SK-N-SH (cell line): ENCODE measurements around the gene TRIP10. TPM values are rescaled to one million over a fixed set of nuclear protein-coding genes. Genes with fewer than 3 reads are reported as not detected.
A peak's percentile ranks its signal among the peaks of the same experiment; 100 is the strongest.

Source experiments
- CTCF ChIA-PET: fragments of 300-600, 350-600 bp; formaldehyde crosslinking; extraction: SDS; loops from one replicate; lab custom pipeline; 2021; lab: Yijun Ruan, JAX
- POLR2A ChIA-PET: fragments of 350-600 bp; sonication (Branson Sonifier 250); formaldehyde crosslinking; extraction: SDS; loops from one replicate; lab custom pipeline; 2020; ENCODE audit warnings: antibody characterized with exemption, inconsistent platforms; lab: Yijun Ruan, JAX
- DNase-seq: peaks from one replicate; pipeline ENCODE4 v3.0.0; 2012
- H2AFZ ChIP-seq: fragments of 200-600 bp; sonication (generic); 2 replicates; pipeline ENCODE4 v1.8.1; 2016; ENCODE audit warnings: antibody characterized with exemption, mild to moderate bottlenecking, low read depth
- H3F3A ChIP-seq: fragments of 200-600 bp; sonication (generic); replicated peaks from 2 replicates; pipeline ENCODE3; 2016; ENCODE audit warnings: antibody characterized with exemption, mild to moderate bottlenecking; ENCODE audit not compliant: insufficient read depth
- H3K27ac ChIP-seq, 2 experiments: fragments of 200-500 bp in 1 of 2; fragments of 200-600 bp in 1 of 2; sonication (Bioruptor generic) in 1 of 2; sonication (generic), shearing (Covaris generic) in 1 of 2; 2 replicates each; pipeline versions ENCODE4 v1.5.1 to v1.6.1; 2014 to 2016; ENCODE audit warnings: low read depth in 2 of 2, inconsistent platforms in 1 of 2, low read length in 1 of 2, mild to moderate bottlenecking in 1 of 2, mixed read lengths in 1 of 2
- H3K27me3 ChIP-seq: fragments of 200-600 bp; sonication (generic), shearing (Covaris generic); 2 replicates; pipeline ENCODE4 v1.6.1; 2016; ENCODE audit warnings: mixed run types; ENCODE audit not compliant: insufficient read depth
- H3K36me3 ChIP-seq, 2 experiments: fragments of 200-500 bp in 1 of 2; fragments of 200-600 bp in 1 of 2; sonication (Bioruptor generic) in 1 of 2; sonication (generic) in 1 of 2; replicated peaks in 1 of 2; 2 replicates each; pipeline versions ENCODE3 to v1.5.1; 2014 to 2016; ENCODE audit warnings: low read length in 1 of 2, mild to moderate bottlenecking in 1 of 2; ENCODE audit not compliant: insufficient read depth in 2 of 2, control insufficient read depth in 1 of 2
- H3K4me1 ChIP-seq, 2 experiments: fragments of 200-500 bp in 1 of 2; fragments of 200-600 bp in 1 of 2; sonication (Bioruptor generic) in 1 of 2; sonication (generic), shearing (Covaris generic) in 1 of 2; 2 replicates each; pipeline versions ENCODE4 v1.5.1 to v1.6.1; 2014 to 2016; ENCODE audit warnings: low read depth in 1 of 2, low read length in 1 of 2, mixed run types in 1 of 2; ENCODE audit not compliant: insufficient read depth in 2 of 2, control insufficient read depth in 1 of 2
- H3K4me2 ChIP-seq: fragments of 200-600 bp; sonication (generic), shearing (Covaris generic); 2 replicates; pipeline ENCODE4 v1.6.1; 2017; ENCODE audit warnings: mixed run types
- H3K4me3 ChIP-seq, 2 experiments: fragments of 200-500 bp in 1 of 2; fragments of 200-600 bp in 1 of 2; sonication (Bioruptor generic) in 1 of 2; sonication (generic), shearing (Covaris generic) in 1 of 2; 2 replicates each; pipeline versions ENCODE4 v1.5.1 to v1.8.1; 2014 to 2016; ENCODE audit warnings: low read depth in 2 of 2, inconsistent platforms in 1 of 2, low read length in 1 of 2, mild to moderate bottlenecking in 1 of 2, mixed read lengths in 1 of 2, moderate library complexity in 1 of 2
- H3K79me2 ChIP-seq: fragments of 200-600 bp; sonication (generic); 2 replicates; pipeline ENCODE4 v1.8.1; 2017; ENCODE audit warnings: mild to moderate bottlenecking; ENCODE audit not compliant: insufficient read depth
- H3K9ac ChIP-seq: fragments of 200-600 bp; sonication (generic); 2 replicates; pipeline ENCODE4 v1.6.1; 2017; ENCODE audit warnings: mixed run types
- H3K9me2 ChIP-seq: fragments of 200-600 bp; sonication (generic); 2 replicates; pipeline ENCODE4 v1.6.1; 2017; ENCODE audit warnings: mixed run types
- H3K9me3 ChIP-seq: fragments of 200-600 bp; sonication (generic); 2 replicates; pipeline ENCODE4 v1.6.1; 2017; ENCODE audit warnings: mixed run types, mild to moderate bottlenecking, moderate library complexity
- H4K20me1 ChIP-seq: fragments of 200-600 bp; sonication (generic); 2 replicates; pipeline ENCODE4 v1.6.1; 2017; ENCODE audit warnings: mild to moderate bottlenecking, mixed run types; ENCODE audit not compliant: insufficient read depth
- CHD2 ChIP-seq: fragments of 150-350 bp; IDR thresholded peaks from 2 replicates; pipeline ENCODE4 v1.6.1; 2018; ENCODE audit warnings: low read length; ENCODE audit not compliant: partially characterized antibody
- ELF1 ChIP-seq: IDR thresholded peaks from 2 replicates; pipeline ENCODE4 v1.4.0; 2012
- EP300 ChIP-seq, 2 experiments: IDR thresholded peaks; 2 replicates each; pipeline versions ENCODE4 v1.4.0 to v1.6.1; 2012; ENCODE audit warnings: borderline replicate concordance in 1 of 2, low read depth in 1 of 2, low read length in 1 of 2
- FOSL2 ChIP-seq: IDR thresholded peaks from 2 replicates; pipeline ENCODE4 v1.4.0; 2012; ENCODE audit warnings: low read depth, mild to moderate bottlenecking, moderate library complexity, borderline replicate concordance
- FOXJ3 ChIP-seq: sonication (generic); formaldehyde crosslinking; IDR thresholded peaks from 2 replicates; pipeline ENCODE4 v1.5.1; 2020; ENCODE audit warnings: mild to moderate bottlenecking, missing genetic modification reagents
- FOXM1 ChIP-seq: IDR thresholded peaks from 2 replicates; pipeline ENCODE4 v1.4.0; 2012; ENCODE audit warnings: low read depth, mild to moderate bottlenecking
- GABPA ChIP-seq: IDR thresholded peaks from 2 replicates; pipeline ENCODE4 v1.4.0; 2012; ENCODE audit warnings: low read depth, mild to moderate bottlenecking
- JUND ChIP-seq: IDR thresholded peaks from 2 replicates; pipeline ENCODE4 v1.4.0; 2012
- MEF2A ChIP-seq: IDR thresholded peaks from 2 replicates; pipeline ENCODE4 v1.4.0; 2012; ENCODE audit warnings: low read depth, borderline replicate concordance
- NFIC ChIP-seq: IDR thresholded peaks from 2 replicates; pipeline ENCODE4 v1.4.0; 2012; ENCODE audit warnings: borderline replicate concordance
- NRF1 ChIP-seq: IDR thresholded peaks from 2 replicates; pipeline ENCODE4 v1.6.1; 2012; ENCODE audit warnings: low read depth, mild to moderate bottlenecking, low read length
- POLR2AphosphoS5 ChIP-seq: IDR thresholded peaks from 2 replicates; pipeline ENCODE4 v1.6.1; 2012; ENCODE audit warnings: low read depth, low read length
- RAD21 ChIP-seq: IDR thresholded peaks from 2 replicates; pipeline ENCODE4 v1.6.1; 2012; ENCODE audit warnings: mild to moderate bottlenecking, low read length
- RCOR1 ChIP-seq: fragments of 150-350 bp; IDR thresholded peaks from 2 replicates; pipeline ENCODE4 v1.6.1; 2017; ENCODE audit warnings: antibody characterized with exemption, low read length
- RFX5 ChIP-seq: IDR thresholded peaks from 2 replicates; pipeline ENCODE4 v1.6.1; 2012; ENCODE audit warnings: mild to moderate bottlenecking, improper control_type of control experiment, low read length
- RXRA ChIP-seq: IDR thresholded peaks from 2 replicates; pipeline ENCODE4 v1.4.0; 2012; ENCODE audit warnings: low read depth, mild to moderate bottlenecking, borderline replicate concordance
- SIN3A ChIP-seq: IDR thresholded peaks from 2 replicates; pipeline ENCODE4 v1.6.1; 2012; ENCODE audit warnings: low read depth, mild to moderate bottlenecking, low read length, moderate library complexity, borderline replicate concordance
- SMC3 ChIP-seq: IDR thresholded peaks from 2 replicates; pipeline ENCODE4 v1.6.1; 2012; ENCODE audit warnings: low read depth, low read length, improper control_type of control experiment
- TCF12 ChIP-seq: IDR thresholded peaks from 2 replicates; pipeline ENCODE4 v1.4.0; 2012
- TEAD4 ChIP-seq: IDR thresholded peaks from 2 replicates; pipeline ENCODE4 v1.4.0; 2012; ENCODE audit warnings: mild to moderate bottlenecking, borderline replicate concordance; ENCODE audit not compliant: insufficient read depth
- YY1 ChIP-seq: IDR thresholded peaks from 2 replicates; pipeline ENCODE4 v1.4.0; 2012; ENCODE audit warnings: low read depth, mild to moderate bottlenecking
- WGBS: methylation state at CpG from one replicate; pipeline ENCODE4 v1.1.6; 2017; ENCODE audit warnings: low lambda C conversion rate; 5-methylcytosine and 5-hydroxymethylcytosine counted together
- polyA plus RNA-seq, 3 experiments: library from polyadenylated mRNA; depleted of rRNA; stranded (reverse); fragments of >200 nt; gene quantifications; 2 replicates each; pipeline ENCODE4 v1.2.3, GENCODE V29; 2012
- TF ChIP-seq, protein P1 (sequence below): IDR thresholded peaks from 2 replicates; pipeline ENCODE4 v1.4.0; 2012; ENCODE audit warnings: low read depth, borderline replicate concordance
- TF ChIP-seq, protein P2 (sequence below): fragments of 200-600 bp; sonication (generic); IDR thresholded peaks from 2 replicates; pipeline ENCODE4 v1.6.1; 2017; ENCODE audit warnings: antibody characterized with exemption, mild to moderate bottlenecking, moderate library complexity
- TF ChIP-seq, protein P3 (sequence below): IDR thresholded peaks from 2 replicates; pipeline ENCODE4 v1.4.0; 2012; ENCODE audit warnings: low read depth, borderline replicate concordance
- TF ChIP-seq, protein P4 (sequence below): IDR thresholded peaks from 2 replicates; pipeline ENCODE4; 2012
- TF ChIP-seq, protein P5 (sequence below): IDR thresholded peaks from 2 replicates; pipeline ENCODE4 v1.6.1; 2012; ENCODE audit warnings: mild to moderate bottlenecking, low read depth, low read length, moderate library complexity

Gene TRIP10
- polyA plus RNA-seq, 1 of the 3 experiments (the other 2 are of a cell fraction): 42.9 TPM

DNA sequence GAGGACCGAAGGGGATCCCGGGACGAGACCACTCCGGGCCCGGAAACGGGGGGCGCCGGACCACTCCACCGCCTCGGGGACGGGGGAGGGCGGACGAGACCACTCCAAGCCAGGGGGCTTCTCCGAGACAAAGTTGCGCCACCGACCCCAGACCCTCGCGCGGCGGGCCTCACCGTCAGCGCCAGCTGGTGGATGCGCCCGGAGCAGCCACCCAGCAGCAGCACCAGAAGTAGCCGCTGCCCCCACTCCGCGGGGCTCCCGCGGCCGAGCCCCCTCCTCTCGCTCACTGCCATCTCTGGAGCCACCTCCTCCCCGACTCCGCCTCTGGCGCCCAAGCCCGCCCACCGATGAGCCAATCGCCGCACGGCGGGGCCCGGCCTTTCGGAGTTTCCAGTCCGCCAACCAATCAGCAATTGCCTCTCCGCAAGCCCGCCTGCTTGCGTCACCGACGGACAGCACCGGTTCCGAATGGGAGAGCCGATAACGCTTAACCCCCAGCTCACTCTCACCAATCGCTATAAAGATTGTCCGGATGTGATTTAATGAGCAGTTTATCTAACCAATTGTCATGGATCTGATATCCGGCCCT is 2.1 kb upstream of the TRIP10 start, which contains the start of gene GPR108:
TSS of gene GPR108 (minus strand) at position 297 of the 589 bp plus-strand sequence. CDS start at position 293, 4 bp downstream.
- peak within 1 kb of the TSS; percentile 97 for H2AFZ ChIP-seq
- CTCF ChIA-PET: interaction anchor here (0.7 to 2.0 kb wide), 3 partner anchors 126 to 680 kb away, joined by 3 to 24 read pairs (median 3); no protein-coding TSS in a partner anchor
- H4K20me1 ChIP-seq: no peaks in the 10 kb centered on the region
- peaks cover 38% of the 10 kb centered on the region for H3K79me2 ChIP-seq
- no peaks in the 10 kb centered on the region for H3K27me3 ChIP-seq
- 0% methylated on average over 13 of the region's 55 CpGs for WGBS
- H3F3A ChIP-seq: peaks cover 21% of the 10 kb centered on the region
- H3K9me3 ChIP-seq: no peaks in the 10 kb centered on the region
- POLR2A ChIA-PET: interaction anchor here (1.0 to 1.2 kb wide), 2 partner anchors 331 to 910 kb away, joined by 4 read pairs; no protein-coding TSS in a partner anchor
- no peaks in the 10 kb centered on the region for H3K9me2 ChIP-seq
- peak within 1 kb of the TSS; percentile 91 for H3K9ac ChIP-seq
- peaks cover 22 to 23% of the 10 kb centered on the region in 2 experiments; a peak in 3 of 4 replicates for H3K4me1 ChIP-seq
- H3K36me3 ChIP-seq: peaks cover 0 to 5% of the 10 kb centered on the region in 2 experiments
- H3K4me2 ChIP-seq: peak within 1 kb of the TSS; percentile 94
- peak within 1 kb of the TSS; percentile 90 to 91 for H3K4me3 ChIP-seq
- DNase-seq: peak; percentile 96
- H3K27ac ChIP-seq: peak within 1 kb of the TSS; percentile 90 to 96
- TF ChIP-seq RCOR1 (no peak), NRF1 (no peak), RFX5 (peak; percentile 75; the same call in 1 of the 2 replicates), ELF1 (no peak), EP300 (IDR thresholded peaks at IDR 0.05; ENCODE audit: borderline replicate concordance in 1 of 2, low read depth in 1 of 2, low read length in 1 of 2) (peak in 1 of 2 experiments; percentile 72; a peak in 2 of 4 replicates), FOXJ3 (CRISPR knock-in tag) (no peak), GABPA (peak; percentile 78; the same call in 1 of the 2 replicates), JUND (no peak; the same call in 1 of the 2 replicates), POLR2AphosphoS5 (peak; percentile 1; the same call in 1 of the 2 replicates), RAD21 (no peak), FOXM1 (no peak), FOSL2 (no peak), TEAD4 (no peak), SIN3A (no peak), NFIC (no peak), RXRA (no peak), MEF2A (no peak), SMC3 (no peak), CHD2 (peak; percentile 95), YY1 (no peak), TCF12 (no peak)
- TF ChIP-seq, protein P1, sequence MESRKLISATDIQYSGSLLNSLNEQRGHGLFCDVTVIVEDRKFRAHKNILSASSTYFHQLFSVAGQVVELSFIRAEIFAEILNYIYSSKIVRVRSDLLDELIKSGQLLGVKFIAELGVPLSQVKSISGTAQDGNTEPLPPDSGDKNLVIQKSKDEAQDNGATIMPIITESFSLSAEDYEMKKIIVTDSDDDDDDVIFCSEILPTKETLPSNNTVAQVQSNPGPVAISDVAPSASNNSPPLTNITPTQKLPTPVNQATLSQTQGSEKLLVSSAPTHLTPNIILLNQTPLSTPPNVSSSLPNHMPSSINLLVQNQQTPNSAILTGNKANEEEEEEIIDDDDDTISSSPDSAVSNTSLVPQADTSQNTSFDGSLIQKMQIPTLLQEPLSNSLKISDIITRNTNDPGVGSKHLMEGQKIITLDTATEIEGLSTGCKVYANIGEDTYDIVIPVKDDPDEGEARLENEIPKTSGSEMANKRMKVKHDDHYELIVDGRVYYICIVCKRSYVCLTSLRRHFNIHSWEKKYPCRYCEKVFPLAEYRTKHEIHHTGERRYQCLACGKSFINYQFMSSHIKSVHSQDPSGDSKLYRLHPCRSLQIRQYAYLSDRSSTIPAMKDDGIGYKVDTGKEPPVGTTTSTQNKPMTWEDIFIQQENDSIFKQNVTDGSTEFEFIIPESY: no peak
- TF ChIP-seq, protein P2, sequence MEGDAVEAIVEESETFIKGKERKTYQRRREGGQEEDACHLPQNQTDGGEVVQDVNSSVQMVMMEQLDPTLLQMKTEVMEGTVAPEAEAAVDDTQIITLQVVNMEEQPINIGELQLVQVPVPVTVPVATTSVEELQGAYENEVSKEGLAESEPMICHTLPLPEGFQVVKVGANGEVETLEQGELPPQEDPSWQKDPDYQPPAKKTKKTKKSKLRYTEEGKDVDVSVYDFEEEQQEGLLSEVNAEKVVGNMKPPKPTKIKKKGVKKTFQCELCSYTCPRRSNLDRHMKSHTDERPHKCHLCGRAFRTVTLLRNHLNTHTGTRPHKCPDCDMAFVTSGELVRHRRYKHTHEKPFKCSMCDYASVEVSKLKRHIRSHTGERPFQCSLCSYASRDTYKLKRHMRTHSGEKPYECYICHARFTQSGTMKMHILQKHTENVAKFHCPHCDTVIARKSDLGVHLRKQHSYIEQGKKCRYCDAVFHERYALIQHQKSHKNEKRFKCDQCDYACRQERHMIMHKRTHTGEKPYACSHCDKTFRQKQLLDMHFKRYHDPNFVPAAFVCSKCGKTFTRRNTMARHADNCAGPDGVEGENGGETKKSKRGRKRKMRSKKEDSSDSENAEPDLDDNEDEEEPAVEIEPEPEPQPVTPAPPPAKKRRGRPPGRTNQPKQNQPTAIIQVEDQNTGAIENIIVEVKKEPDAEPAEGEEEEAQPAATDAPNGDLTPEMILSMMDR: no peak
- TF ChIP-seq, protein P3, sequence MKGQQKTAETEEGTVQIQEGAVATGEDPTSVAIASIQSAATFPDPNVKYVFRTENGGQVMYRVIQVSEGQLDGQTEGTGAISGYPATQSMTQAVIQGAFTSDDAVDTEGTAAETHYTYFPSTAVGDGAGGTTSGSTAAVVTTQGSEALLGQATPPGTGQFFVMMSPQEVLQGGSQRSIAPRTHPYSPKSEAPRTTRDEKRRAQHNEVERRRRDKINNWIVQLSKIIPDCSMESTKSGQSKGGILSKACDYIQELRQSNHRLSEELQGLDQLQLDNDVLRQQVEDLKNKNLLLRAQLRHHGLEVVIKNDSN: no peak
- TF ChIP-seq, protein P4, sequence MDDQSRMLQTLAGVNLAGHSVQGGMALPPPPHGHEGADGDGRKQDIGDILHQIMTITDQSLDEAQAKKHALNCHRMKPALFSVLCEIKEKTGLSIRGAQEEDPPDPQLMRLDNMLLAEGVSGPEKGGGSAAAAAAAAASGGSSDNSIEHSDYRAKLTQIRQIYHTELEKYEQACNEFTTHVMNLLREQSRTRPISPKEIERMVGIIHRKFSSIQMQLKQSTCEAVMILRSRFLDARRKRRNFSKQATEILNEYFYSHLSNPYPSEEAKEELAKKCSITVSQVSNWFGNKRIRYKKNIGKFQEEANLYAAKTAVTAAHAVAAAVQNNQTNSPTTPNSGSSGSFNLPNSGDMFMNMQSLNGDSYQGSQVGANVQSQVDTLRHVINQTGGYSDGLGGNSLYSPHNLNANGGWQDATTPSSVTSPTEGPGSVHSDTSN: peak; percentile 100
- TF ChIP-seq, protein P5, sequence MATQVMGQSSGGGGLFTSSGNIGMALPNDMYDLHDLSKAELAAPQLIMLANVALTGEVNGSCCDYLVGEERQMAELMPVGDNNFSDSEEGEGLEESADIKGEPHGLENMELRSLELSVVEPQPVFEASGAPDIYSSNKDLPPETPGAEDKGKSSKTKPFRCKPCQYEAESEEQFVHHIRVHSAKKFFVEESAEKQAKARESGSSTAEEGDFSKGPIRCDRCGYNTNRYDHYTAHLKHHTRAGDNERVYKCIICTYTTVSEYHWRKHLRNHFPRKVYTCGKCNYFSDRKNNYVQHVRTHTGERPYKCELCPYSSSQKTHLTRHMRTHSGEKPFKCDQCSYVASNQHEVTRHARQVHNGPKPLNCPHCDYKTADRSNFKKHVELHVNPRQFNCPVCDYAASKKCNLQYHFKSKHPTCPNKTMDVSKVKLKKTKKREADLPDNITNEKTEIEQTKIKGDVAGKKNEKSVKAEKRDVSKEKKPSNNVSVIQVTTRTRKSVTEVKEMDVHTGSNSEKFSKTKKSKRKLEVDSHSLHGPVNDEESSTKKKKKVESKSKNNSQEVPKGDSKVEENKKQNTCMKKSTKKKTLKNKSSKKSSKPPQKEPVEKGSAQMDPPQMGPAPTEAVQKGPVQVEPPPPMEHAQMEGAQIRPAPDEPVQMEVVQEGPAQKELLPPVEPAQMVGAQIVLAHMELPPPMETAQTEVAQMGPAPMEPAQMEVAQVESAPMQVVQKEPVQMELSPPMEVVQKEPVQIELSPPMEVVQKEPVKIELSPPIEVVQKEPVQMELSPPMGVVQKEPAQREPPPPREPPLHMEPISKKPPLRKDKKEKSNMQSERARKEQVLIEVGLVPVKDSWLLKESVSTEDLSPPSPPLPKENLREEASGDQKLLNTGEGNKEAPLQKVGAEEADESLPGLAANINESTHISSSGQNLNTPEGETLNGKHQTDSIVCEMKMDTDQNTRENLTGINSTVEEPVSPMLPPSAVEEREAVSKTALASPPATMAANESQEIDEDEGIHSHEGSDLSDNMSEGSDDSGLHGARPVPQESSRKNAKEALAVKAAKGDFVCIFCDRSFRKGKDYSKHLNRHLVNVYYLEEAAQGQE: no peak
